IMR-90 (cell line): Measurements from ENCODE around the gene MECR.

Experiments
- CEBPB ChIP-seq: IDR thresholded peaks from 2 replicates; pipeline ENCODE4 v1.6.1; 2012; ENCODE audit warnings: low read depth, low read length, improper control_type of control experiment
- CHD1 ChIP-seq: IDR thresholded peaks from 2 replicates; pipeline ENCODE4 v1.6.1; 2012; ENCODE audit warnings: low read depth, low read length, improper control_type of control experiment
- CTCF ChIP-seq: conservative IDR thresholded peaks from 2 replicates; pipeline ENCODE4 v1.5.1; 2012; ENCODE audit warnings: mild to moderate bottlenecking, low read depth, low read length, improper control_type of control experiment
- MAZ ChIP-seq: IDR thresholded peaks from 2 replicates; pipeline ENCODE4 v1.6.1; 2012; ENCODE audit warnings: low read depth, mild to moderate bottlenecking, low read length, improper control_type of control experiment, moderate library complexity, borderline replicate concordance
- MXI1 ChIP-seq: IDR thresholded peaks from 2 replicates; pipeline ENCODE4 v1.6.1; 2012; ENCODE audit warnings: low read depth, mild to moderate bottlenecking, low read length, moderate library complexity, borderline replicate concordance
- POLR2A ChIP-seq: IDR thresholded peaks from 2 replicates; pipeline ENCODE4 v1.6.1; 2012; ENCODE audit warnings: mild to moderate bottlenecking, low read depth, low read length
- RAD21 ChIP-seq: IDR thresholded peaks from 2 replicates; pipeline ENCODE4 v1.6.1; 2012; ENCODE audit warnings: low read length, improper control_type of control experiment
- SMC3 ChIP-seq: fragments of 150-350 bp; IDR thresholded peaks from 2 replicates; pipeline ENCODE4 v1.6.1; 2016; ENCODE audit warnings: low read depth, mild to moderate bottlenecking, antibody characterized with exemption, low read length, moderate library complexity
- TF ChIP-seq, protein P1 (sequence below): fragments of 150-350 bp; IDR thresholded peaks from 2 replicates; pipeline ENCODE4 v1.6.1; 2017; ENCODE audit warnings: mild to moderate bottlenecking, antibody characterized with exemption, low read length, low read depth

DNA sequence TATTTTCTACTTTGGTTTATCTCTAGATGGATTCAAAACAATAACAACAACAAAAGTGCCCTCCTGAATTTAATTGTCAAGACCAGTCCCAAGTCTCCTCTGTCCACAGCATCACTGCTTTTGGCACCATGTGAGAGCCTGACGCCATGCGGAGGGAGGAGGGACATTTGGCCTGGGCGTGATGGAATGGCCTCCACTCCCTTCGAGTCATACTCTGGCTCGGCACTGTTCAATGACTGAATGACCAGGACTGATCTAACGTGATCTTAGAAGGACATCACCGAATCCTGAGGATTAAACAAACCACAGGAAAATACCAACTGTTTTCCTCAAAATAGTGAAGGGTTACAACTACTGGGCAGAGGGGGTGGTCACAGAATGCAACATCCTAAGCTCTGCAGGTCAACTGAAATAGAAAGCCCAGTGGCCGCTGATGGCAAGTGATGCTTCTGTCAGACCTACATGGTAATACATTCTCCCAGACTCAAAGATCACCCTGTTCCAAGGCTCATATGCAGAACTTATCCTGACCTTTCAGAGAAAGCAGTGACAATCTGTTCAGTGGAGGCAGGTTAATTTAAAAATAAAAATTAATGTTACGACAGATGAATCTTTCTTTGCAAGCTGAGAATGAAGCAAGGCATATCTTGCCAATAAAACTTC is 68.1 kb downstream of the MECR start:
- TF ChIP-seq POLR2A: no peak
- TF ChIP-seq CEBPB: no peak
- no peak for TF ChIP-seq CTCF
- TF ChIP-seq MAZ: no peak
- no peak for TF ChIP-seq MXI1
- TF ChIP-seq, protein P1, sequence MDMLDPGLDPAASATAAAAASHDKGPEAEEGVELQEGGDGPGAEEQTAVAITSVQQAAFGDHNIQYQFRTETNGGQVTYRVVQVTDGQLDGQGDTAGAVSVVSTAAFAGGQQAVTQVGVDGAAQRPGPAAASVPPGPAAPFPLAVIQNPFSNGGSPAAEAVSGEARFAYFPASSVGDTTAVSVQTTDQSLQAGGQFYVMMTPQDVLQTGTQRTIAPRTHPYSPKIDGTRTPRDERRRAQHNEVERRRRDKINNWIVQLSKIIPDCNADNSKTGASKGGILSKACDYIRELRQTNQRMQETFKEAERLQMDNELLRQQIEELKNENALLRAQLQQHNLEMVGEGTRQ: no peak
- no peak for TF ChIP-seq RAD21
- no peak for TF ChIP-seq CHD1
- TF ChIP-seq SMC3: no peak
